Measurements from ENCODE around the gene MITF. TPM values are rescaled to one million over a fixed set of nuclear protein-coding genes. Genes with fewer than 3 reads are reported as not detected.

Gene MITF
- total RNA-seq, result 69.4 TPM
- long read RNA-seq, full-length matches to known transcripts, result 55 of 105 reads
- long read RNA-seq, partial matches to known transcripts, result 18 of 105 reads
- long read RNA-seq, other reads (novel, unspliced or antisense), result 32 of 105 reads

- intact Hi-C loops (cut with micrococcal nuclease), result no loop called here
- DNase-seq, result peak; percentile 97
- ATAC-seq, result peak; percentile 96
Observed at GRCh38 chr3:69739204-69740102, at the start of gene MITF. Gene MITF (plus strand): TSS chr3:69739464. CDS start chr3:69739598, 134 bp downstream.

DNA sequence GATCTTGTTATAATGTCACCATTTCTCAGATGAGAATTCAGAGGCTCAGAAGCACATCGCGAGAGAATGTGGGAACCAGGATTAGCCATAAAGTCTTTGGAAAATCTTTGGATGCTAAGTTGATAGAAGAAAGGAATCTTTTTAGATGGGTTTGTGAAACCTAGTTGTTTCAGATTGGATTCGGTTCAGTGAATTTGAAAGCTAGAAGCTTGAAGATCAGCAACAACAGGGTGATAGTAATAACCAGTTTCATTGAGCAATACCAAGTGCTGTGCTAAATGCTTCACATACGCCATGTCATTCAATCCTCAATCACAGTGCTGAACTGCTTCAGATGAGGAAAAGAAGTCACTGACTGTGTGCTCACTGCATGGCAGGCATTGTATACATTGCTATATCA, 47.4 kb upstream of the MITF start:
- intact Hi-C loops (cut with micrococcal nuclease), result loop anchor here (5.0 kb wide), 3 partner anchors 100 to 255 kb away; no protein-coding TSS in a partner anchor
- DNase-seq, result no peak
- ATAC-seq, result no peak

- no peak for DNase-seq
- intact Hi-C loops (cut with micrococcal nuclease), result loop anchor here (5.0 kb wide), 3 partner anchors 100 to 255 kb away; no protein-coding TSS in a partner anchor
Observed at GRCh38 chr3:69692761-69693160, 46.5 kb upstream of the MITF start.

DNA sequence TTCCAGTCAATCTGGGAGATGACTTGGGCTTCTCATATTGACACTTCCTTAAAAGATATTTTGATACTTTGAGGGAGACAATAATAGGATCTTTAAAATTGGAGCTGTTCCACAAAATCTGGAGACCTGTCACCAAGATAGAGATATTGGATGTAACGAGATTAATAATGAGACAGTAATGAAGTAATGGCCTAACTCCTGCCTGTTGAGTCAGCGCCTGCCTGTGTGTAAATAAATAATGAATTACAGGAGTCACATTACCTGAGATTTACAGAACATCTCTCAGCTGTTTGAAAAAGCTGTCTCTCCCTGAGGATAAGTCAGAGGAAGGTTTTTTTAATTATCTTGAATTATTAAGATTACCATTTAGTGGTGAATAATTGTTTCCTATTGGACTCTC, 43.8 kb upstream of the MITF start:
- no peak for ATAC-seq
- DNase-seq, result no peak

More at GRCh38 chr3:69692761-69693160, 46.5 kb upstream of the MITF start:
- no peak for ATAC-seq

GRCh38 chr3:69695933-69696332, 43.3 kb upstream of the MITF start:
- DNase-seq, result no peak
- ATAC-seq, result no peak
- intact Hi-C loops (cut with micrococcal nuclease), result no loop called here

More for the DNA sequence above, 43.8 kb upstream of the MITF start:
- intact Hi-C loops (cut with micrococcal nuclease), result no loop called here

- intact Hi-C loops (cut with micrococcal nuclease), result no loop called here
- ATAC-seq (no peak), DNase-seq (no peak)
Observed at GRCh38 chr3:69696367-69696766, 42.9 kb upstream of the MITF start.

- DNase-seq (no peak), ATAC-seq (no peak)
- intact Hi-C loops (cut with micrococcal nuclease), result no loop called here
Observed at GRCh38 chr3:69697381-69697780, 41.9 kb upstream of the MITF start.

GRCh38 chr3:69698728-69699127, 40.5 kb upstream of the MITF start:
- no peak for ATAC-seq
- no peak for DNase-seq
- intact Hi-C loops (cut with micrococcal nuclease), result no loop called here

- DNase-seq (no peak), ATAC-seq (no peak)
- intact Hi-C loops (cut with micrococcal nuclease), result no loop called here
Observed at GRCh38 chr3:69699183-69699582, 40.1 kb upstream of the MITF start.

DNA sequence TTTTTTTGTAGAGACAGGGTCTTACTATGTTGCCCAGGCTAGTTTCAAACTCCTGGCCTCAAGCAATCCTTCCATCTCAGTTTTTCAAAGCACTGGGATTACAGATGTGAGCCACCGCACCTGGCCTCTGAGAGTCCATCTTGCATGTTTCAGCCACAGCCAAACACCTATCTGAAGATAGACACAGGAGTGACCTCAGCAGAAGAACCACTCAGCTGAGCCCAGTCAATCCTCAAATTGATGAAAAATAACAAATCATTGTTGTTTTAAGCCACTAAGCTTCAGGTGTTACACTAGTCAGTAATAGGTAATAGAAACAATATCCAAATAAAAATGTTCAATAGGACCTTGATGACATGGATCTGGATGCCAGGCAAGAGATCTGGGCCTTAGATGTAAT, 38.3 kb upstream of the MITF start:
- intact Hi-C loops (cut with micrococcal nuclease), result no loop called here
- DNase-seq, result no peak

DNA sequence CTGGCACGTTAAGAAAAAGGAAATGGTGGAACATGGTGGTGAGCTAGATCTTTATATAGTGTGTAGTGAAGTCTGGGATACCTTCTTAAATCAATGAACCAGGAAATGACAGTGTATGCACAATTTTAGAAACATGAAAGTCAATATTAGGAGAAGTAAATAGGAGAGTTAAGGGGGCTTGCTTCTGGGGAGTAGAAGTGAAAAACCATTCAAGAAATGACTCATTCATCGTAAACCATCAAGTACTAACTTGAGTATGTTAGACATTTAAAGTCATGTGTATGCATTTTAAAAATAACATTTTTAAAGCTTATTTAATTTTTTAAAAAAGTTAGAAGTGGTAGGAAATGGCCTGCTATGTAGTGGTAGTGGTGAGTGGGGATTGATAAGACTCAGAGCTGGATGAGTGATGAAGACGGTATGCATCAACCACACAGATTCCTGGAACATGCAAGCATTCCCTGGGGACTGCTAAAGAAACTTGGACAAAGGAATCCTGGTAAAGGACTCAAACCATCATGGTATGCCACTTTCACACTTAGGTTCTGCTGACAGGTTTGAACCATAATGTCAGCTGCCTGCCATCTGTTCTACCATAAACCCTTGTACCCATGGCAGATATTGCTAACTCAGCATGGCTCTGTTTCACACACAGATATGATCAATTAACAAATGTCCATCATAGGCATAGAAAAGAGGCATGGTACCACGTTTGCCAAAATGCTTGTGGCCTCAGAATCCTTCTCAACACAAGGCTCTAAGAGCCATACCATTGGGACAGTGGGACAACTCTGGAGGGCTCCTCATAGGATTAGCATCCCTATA, 28.9 kb upstream of the MITF start:
- intact Hi-C loops (cut with micrococcal nuclease), result no loop called here
- ATAC-seq, result peak; percentile 42
- DNase-seq, result no peak

More for the DNA sequence above, 38.3 kb upstream of the MITF start:
- no peak for ATAC-seq

DNA sequence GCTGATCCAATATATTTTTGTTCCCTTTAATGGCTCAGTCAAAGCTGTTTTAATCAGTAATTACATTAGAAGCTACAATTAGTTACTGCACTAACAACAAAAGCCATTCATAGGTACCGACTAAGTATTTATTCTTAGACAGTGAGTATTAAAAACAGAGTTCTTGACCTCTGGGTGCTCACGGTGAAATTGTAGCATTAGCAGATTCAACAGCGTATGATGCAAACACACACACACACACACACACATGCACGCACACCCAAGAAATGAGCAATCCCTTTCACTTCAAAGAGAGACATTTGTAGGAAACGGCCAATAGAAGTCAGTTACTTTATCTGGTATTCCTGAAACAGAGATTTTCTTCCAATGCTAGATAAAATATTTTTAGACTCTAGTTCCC, 27.0 kb upstream of the MITF start:
- intact Hi-C loops (cut with micrococcal nuclease), result no loop called here
- DNase-seq (no peak), ATAC-seq (peak; percentile 12)

DNA sequence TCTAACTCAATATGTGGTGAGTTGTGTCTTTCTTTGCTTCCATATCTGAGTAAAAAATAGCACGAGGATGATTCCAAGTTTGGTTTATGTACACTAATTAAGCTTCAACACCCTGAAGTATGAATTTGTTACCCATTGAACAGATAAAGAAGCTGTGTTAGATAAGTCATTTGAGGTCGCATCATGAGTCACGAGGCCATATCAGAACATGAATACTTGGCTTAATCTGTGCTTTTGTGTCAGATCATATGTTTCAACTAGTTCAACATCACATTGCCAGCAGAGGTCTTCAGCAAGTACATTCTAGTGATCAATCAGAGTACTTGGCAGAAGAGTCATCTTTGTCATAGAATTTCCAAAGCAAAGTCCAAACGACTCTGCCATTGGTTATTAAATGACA, 26.3 kb upstream of the MITF start:
- intact Hi-C loops (cut with micrococcal nuclease), result no loop called here
- ATAC-seq (no peak), DNase-seq (no peak)

DNA sequence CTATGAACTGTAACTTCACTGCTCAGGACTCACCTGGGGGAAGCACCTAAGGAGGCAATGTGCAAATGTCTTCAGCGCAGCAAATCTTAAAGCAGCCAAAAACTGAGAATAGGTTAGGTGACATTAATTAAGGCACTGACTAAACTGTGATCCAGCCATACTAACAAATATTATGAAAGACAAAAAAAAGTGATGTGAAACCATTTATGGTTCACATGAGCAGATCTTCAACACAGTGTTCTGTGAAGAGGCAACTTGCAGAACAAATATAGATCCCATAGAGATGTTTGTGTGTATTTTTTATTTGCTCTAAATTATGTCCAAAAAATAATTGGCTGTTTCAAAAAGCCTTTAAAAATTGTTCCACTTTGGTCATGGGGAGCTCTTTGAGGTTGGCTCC, 24.1 kb upstream of the MITF start:
- intact Hi-C loops (cut with micrococcal nuclease), result no loop called here
- DNase-seq (no peak), ATAC-seq (no peak)

DNA sequence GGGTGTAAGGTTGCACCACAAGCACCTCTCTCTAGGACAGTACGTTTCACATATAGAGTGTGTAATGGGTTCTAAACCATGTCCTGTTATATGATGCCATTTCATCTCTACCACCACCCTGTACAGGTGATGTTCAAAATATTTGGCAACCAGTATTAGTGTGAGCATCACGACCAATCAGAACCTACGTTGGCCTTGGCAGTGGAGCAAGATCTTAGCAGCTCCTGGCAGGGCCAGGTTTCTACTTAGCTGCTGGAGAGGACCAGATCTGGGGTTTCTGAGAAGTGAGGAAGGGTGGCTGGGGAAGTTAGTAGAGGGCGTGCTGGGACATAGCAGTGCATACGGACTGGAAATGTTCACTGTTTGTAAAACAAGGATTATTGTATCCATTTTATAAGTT, 23.1 kb upstream of the MITF start:
- DNase-seq (peak; percentile 61), ATAC-seq (peak; percentile 85)
- intact Hi-C loops (cut with micrococcal nuclease), result no loop called here

DNA sequence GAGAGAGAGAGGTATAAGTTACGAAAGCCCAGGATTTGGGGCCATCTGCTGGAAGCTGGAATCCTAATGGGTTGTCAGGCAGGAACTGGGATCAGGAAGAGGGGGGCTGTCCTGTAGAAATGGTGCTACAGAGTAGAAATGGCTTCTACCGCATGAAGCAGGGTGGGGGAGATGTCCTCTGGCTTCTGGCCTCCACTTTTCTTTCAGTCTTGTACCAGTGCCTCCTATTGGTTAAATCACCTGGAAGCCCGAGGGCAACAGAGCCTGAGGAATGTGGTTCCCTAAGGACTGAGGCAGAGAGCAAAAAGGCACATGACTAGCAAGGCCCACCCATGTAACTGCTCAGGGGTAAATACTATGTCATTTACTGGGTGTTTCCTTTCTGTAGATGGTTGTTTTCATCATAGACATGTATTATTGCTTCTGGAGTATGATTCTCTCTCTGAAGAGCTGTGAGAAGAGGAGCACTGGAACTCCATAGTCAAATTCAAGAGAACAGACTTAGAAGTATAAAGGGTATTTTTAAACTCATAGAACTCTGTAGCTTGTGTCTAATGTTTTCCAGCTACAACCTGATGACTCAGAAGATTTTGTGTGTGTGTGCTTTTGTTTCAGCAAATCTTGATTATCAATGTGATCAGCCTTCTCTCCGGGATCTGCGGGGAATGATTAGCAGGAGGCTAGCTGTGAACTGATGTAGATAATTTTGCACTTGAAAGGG, 20.2 kb upstream of the MITF start:
- DNase-seq (no peak), ATAC-seq (no peak)
- intact Hi-C loops (cut with micrococcal nuclease), result no loop called here

- ATAC-seq (peak; percentile 69), DNase-seq (no peak)
- intact Hi-C loops (cut with micrococcal nuclease), result no loop called here
Observed at GRCh38 chr3:69719587-69720122, 19.6 kb upstream of the MITF start.

DNA sequence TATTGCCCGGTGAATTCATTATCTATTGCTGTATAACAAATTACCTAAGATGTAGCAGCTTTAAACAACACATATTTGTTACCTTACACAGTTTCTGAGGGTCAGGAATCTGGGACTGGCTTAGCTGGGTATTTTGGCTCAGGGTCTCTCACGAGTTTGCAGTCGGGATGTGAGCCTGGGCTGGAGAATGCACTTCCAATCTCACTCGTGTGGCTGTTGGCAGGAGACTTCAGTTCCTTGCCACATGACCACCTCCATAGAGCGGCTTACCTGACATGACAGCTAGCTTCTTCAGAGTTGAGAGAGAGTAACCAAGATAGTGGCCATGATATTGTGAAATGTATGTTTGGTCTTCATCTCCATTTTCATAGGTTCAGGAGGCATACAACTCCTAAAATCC, 18.4 kb upstream of the MITF start:
- intact Hi-C loops (cut with micrococcal nuclease), result no loop called here
- peak; percentile 54 for ATAC-seq
- DNase-seq, result no peak

GRCh38 chr3:69723389-69723788, 15.9 kb upstream of the MITF start:
- DNase-seq, result no peak
- ATAC-seq, result no peak
- intact Hi-C loops (cut with micrococcal nuclease), result no loop called here
